CD4-positive, alpha-beta T cell treated with Interleukin-15 for 4 hours (primary cell): ENCODE data around the gene GCG.

Experiments
- DNase-seq: peaks from one replicate; pipeline ENCODE4 v3.0.0-alpha.2; 2020; ENCODE audit warnings: low spot score

GCG gene

GRCh38 chr2:162149940-162150339 is 2.1 kb downstream of the GCG start:
- DNase-seq, result no peak

GRCh38 chr2:162149466-162149865 is 2.6 kb downstream of the GCG start:
- DNase-seq, result no peak

GRCh38 chr2:162148956-162149355 is 3.1 kb downstream of the GCG start:
- DNase-seq, result no peak

- DNase-seq, result no peak
Measured at GRCh38 chr2:162143969-162144368, 8.1 kb downstream of the GCG start.

- DNase-seq, result no peak
Measured at GRCh38 chr2:162138310-162138709, 13.7 kb downstream of the GCG start.

GRCh38 chr2:162127422-162127821 is 24.6 kb downstream of the GCG start:
- no peak for DNase-seq

GRCh38 chr2:162126527-162126926 is 25.5 kb downstream of the GCG start:
- no peak for DNase-seq

GRCh38 chr2:162126111-162126519 is 25.9 kb downstream of the GCG start:
- DNase-seq, result no peak

- DNase-seq, result no peak
Measured at GRCh38 chr2:162125138-162125537, 26.9 kb downstream of the GCG start.

GRCh38 chr2:162123806-162124758 is 28.0 kb downstream of the GCG start:
- peak; percentile 72 for DNase-seq

- no peak for DNase-seq
Measured at GRCh38 chr2:162118166-162119031, 33.6 kb downstream of the GCG start.

GRCh38 chr2:162116352-162116751 is 35.7 kb downstream of the GCG start:
- no peak for DNase-seq

- DNase-seq, result no peak
Measured at GRCh38 chr2:162115076-162115475, 37.0 kb downstream of the GCG start.

GRCh38 chr2:162114271-162114670 is 37.8 kb downstream of the GCG start:
- DNase-seq, result no peak

- no peak for DNase-seq
Measured at GRCh38 chr2:162113776-162114168, 38.3 kb downstream of the GCG start.

GRCh38 chr2:162113088-162113775 is 38.8 kb downstream of the GCG start:
- DNase-seq, result no peak

GRCh38 chr2:162111958-162112850 is 39.8 kb downstream of the GCG start:
- no peak for DNase-seq

GRCh38 chr2:162107361-162107901 is 44.6 kb downstream of the GCG start:
- DNase-seq, result no peak

- DNase-seq, result no peak
Measured at GRCh38 chr2:162106746-162107145, 45.3 kb downstream of the GCG start.

GRCh38 chr2:162106146-162106551 is 45.9 kb downstream of the GCG start:
- no peak for DNase-seq

- DNase-seq, result no peak
Measured at GRCh38 chr2:162103443-162104009, 48.5 kb downstream of the GCG start.
